Ishikawa (cell line): ENCODE results near the gene RNASEH1.

ENCODE experiments used
- CEBPB ChIP-seq: IDR thresholded peaks from 2 replicates; pipeline ENCODE4 v1.6.1; 2012
- CREB1 ChIP-seq: IDR thresholded peaks from 2 replicates; pipeline ENCODE4 v1.6.1; 2012; ENCODE audit warnings: low read depth
- EGR1 ChIP-seq: IDR thresholded peaks from 2 replicates; pipeline ENCODE4 v1.6.1; 2012
- EP300 ChIP-seq: IDR thresholded peaks from 2 replicates; pipeline ENCODE4 v1.6.1; 2012; ENCODE audit warnings: borderline replicate concordance
- FOXM1 ChIP-seq: IDR thresholded peaks from 2 replicates; pipeline ENCODE4 v1.6.1; 2012; ENCODE audit warnings: low read depth, borderline replicate concordance
- MAX ChIP-seq: IDR thresholded peaks from 2 replicates; pipeline ENCODE4 v1.6.1; 2012
- NFIC ChIP-seq: IDR thresholded peaks from 2 replicates; pipeline ENCODE4 v1.6.1; 2012
- RAD21 ChIP-seq: IDR thresholded peaks from 2 replicates; pipeline ENCODE4 v1.6.1; 2012; ENCODE audit warnings: low read depth
- REST ChIP-seq: IDR thresholded peaks from 2 replicates; pipeline ENCODE4 v1.6.1; 2012; ENCODE audit warnings: low read depth, mild to moderate bottlenecking
- TAF1 ChIP-seq: IDR thresholded peaks from 2 replicates; pipeline ENCODE4 v1.6.1; 2012; ENCODE audit warnings: low read depth, mild to moderate bottlenecking
- TCF12 ChIP-seq: IDR thresholded peaks from 2 replicates; pipeline ENCODE4 v1.6.1; 2012; ENCODE audit warnings: low read depth
- TEAD4 ChIP-seq: IDR thresholded peaks from 2 replicates; pipeline ENCODE4 v1.6.1; 2012
- USF1 ChIP-seq: IDR thresholded peaks from 2 replicates; pipeline ENCODE4 v1.6.1; 2012
- YY1 ChIP-seq: IDR thresholded peaks from 2 replicates; pipeline ENCODE4 v1.6.1; 2012; ENCODE audit warnings: low read depth
- ZBTB7A ChIP-seq: IDR thresholded peaks from 2 replicates; pipeline ENCODE4 v1.6.1; 2012; ENCODE audit warnings: low read depth

The RNASEH1 gene

GRCh38 chr2:3533836-3534235, 24.3 kb downstream of the RNASEH1 start:
- TF ChIP-seq TCF12 (no peak), REST (no peak), FOXM1 (no peak), CEBPB (no peak), TAF1 (no peak), NFIC (no peak), USF1 (no peak), CREB1 (no peak), RAD21 (no peak), YY1 (no peak), EGR1 (no peak), MAX (no peak), EP300 (no peak), TEAD4 (no peak), ZBTB7A (no peak)

GRCh38 chr2:3532941-3533340, 25.2 kb downstream of the RNASEH1 start:
- TF ChIP-seq ZBTB7A (no peak), EGR1 (no peak), TEAD4 (no peak), NFIC (no peak), EP300 (no peak), CREB1 (no peak), USF1 (no peak), FOXM1 (no peak)

GRCh38 chr2:3529316-3530025, 28.7 kb downstream of the RNASEH1 start:
- TF ChIP-seq EP300: no peak
- no peak for TF ChIP-seq CREB1
- no peak for TF ChIP-seq REST
- TF ChIP-seq CEBPB: no peak
- no peak for TF ChIP-seq TCF12
- no peak for TF ChIP-seq TEAD4
- no peak for TF ChIP-seq YY1
- TF ChIP-seq TAF1: no peak
- no peak for TF ChIP-seq NFIC
- TF ChIP-seq FOXM1: no peak
- TF ChIP-seq RAD21: no peak
- no peak for TF ChIP-seq EGR1
- no peak for TF ChIP-seq ZBTB7A
- TF ChIP-seq USF1: no peak
- no peak for TF ChIP-seq MAX

- TF ChIP-seq MAX (0 out of 2 replicates have a peak, but pooled peaks have one; percentile 36), FOXM1 (no peak)
Measured at GRCh38 chr2:3527886-3528785, 30.0 kb downstream of the RNASEH1 start.

- TF ChIP-seq RAD21: no peak
- no peak for TF ChIP-seq MAX
- TF ChIP-seq USF1: no peak
- TF ChIP-seq YY1: no peak
Measured at GRCh38 chr2:3526871-3527270, 31.3 kb downstream of the RNASEH1 start.
